GM23338 (cell line): ENCODE results near the gene TMSB4X.

ENCODE experiments used
- CREB1 ChIP-seq: fragments of 250-450 bp; sonication (Bioruptor Pico); IDR thresholded peaks from 2 replicates; pipeline ENCODE4 v1.5.0; 2020; ENCODE audit warnings: low read depth, mild to moderate bottlenecking, moderate library complexity
- TF ChIP-seq, protein P1 (sequence below), 2 experiments: fragments of 200-600 bp in 1 of 2; sonication (generic) in 1 of 2; conservative IDR thresholded peaks; 2 replicates each; pipeline versions ENCODE4 v1.5.1 to v1.6.1; 2016 to 2017; ENCODE audit warnings: antibody characterized with exemption in 2 of 2, low read depth in 2 of 2, mild to moderate bottlenecking in 2 of 2, moderate library complexity in 1 of 2
- TF ChIP-seq, protein P2 (sequence below): IDR thresholded peaks from one replicate; pipeline ENCODE4 v1.6.1; 2018; ENCODE audit warnings: antibody characterized with exemption; ENCODE audit not compliant: unreplicated experiment

DNA sequence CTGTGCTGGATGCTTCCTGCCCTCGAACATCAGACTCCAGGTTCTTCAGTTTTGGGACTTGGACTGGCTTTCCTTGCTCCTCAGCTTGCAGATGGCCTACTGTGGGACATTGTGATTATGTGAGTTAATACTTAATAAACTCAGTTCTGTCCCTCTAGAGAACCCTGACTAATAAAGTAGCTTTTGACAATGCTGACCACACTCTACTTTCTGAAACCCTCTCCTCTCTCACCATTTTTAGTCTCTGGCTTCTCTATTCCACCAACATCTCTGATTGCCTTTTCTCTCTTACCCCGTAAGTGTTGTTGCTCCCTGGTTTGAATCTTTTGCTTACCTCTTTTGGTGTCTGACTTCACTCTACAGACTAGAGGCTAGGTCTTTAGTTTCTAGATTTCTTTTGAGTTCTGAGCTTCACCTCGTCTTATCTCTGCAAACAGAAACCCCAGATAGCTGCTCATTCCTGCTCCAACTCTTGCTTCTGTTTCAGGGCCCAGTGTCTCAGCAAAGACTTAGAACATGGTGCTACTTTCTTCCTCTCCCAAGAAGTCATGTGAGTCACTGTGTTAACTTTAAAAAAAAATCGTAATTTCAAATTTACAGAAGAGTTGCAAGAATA, 11.4 kb downstream of the TMSB4X start:
- TF ChIP-seq, protein P1, sequence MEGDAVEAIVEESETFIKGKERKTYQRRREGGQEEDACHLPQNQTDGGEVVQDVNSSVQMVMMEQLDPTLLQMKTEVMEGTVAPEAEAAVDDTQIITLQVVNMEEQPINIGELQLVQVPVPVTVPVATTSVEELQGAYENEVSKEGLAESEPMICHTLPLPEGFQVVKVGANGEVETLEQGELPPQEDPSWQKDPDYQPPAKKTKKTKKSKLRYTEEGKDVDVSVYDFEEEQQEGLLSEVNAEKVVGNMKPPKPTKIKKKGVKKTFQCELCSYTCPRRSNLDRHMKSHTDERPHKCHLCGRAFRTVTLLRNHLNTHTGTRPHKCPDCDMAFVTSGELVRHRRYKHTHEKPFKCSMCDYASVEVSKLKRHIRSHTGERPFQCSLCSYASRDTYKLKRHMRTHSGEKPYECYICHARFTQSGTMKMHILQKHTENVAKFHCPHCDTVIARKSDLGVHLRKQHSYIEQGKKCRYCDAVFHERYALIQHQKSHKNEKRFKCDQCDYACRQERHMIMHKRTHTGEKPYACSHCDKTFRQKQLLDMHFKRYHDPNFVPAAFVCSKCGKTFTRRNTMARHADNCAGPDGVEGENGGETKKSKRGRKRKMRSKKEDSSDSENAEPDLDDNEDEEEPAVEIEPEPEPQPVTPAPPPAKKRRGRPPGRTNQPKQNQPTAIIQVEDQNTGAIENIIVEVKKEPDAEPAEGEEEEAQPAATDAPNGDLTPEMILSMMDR (conservative IDR thresholded peaks at IDR 0.05; ENCODE audit: low read depth in 2 of 2), result no peak
- TF ChIP-seq, protein P2, sequence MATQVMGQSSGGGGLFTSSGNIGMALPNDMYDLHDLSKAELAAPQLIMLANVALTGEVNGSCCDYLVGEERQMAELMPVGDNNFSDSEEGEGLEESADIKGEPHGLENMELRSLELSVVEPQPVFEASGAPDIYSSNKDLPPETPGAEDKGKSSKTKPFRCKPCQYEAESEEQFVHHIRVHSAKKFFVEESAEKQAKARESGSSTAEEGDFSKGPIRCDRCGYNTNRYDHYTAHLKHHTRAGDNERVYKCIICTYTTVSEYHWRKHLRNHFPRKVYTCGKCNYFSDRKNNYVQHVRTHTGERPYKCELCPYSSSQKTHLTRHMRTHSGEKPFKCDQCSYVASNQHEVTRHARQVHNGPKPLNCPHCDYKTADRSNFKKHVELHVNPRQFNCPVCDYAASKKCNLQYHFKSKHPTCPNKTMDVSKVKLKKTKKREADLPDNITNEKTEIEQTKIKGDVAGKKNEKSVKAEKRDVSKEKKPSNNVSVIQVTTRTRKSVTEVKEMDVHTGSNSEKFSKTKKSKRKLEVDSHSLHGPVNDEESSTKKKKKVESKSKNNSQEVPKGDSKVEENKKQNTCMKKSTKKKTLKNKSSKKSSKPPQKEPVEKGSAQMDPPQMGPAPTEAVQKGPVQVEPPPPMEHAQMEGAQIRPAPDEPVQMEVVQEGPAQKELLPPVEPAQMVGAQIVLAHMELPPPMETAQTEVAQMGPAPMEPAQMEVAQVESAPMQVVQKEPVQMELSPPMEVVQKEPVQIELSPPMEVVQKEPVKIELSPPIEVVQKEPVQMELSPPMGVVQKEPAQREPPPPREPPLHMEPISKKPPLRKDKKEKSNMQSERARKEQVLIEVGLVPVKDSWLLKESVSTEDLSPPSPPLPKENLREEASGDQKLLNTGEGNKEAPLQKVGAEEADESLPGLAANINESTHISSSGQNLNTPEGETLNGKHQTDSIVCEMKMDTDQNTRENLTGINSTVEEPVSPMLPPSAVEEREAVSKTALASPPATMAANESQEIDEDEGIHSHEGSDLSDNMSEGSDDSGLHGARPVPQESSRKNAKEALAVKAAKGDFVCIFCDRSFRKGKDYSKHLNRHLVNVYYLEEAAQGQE, result no peak
- TF ChIP-seq CREB1 (CRISPR knock-in tag), result no peak
